ENCODE measurements around the gene BLM. TPM values are rescaled to one million over a fixed set of nuclear protein-coding genes. Genes with fewer than 3 reads are reported as not detected.

BLM gene
- total RNA-seq, 2 donors from 2014 or later = 49.6 to 58.7 TPM

DNA sequence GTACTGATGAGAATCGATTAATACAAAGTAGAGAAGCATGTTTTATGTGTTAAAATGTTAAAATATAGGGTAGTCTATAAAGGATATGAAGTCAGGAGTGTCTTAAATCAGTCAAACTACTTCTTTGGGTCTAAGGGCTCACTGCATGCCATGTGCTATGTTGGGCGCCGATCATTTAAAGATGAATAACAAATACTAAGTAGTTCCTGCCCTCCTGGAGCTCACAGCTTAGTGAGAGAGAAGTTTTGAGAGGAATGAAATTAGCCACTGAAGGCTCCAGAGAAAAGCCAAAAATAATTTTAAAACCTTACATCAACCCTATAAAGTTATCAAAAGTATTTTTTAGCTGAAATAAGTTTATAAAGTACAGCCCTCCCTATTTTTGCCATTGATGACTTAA lies 44.5 kb downstream of the BLM start:
- Mint-ChIP-seq H3K36me3 (peaks cover 36% of the 10 kb centered on the region), H3K9me3 (no peaks in the 10 kb centered on the region), H3K4me3 (no peak overlapping the region), H3K27me3 (no peaks in the 10 kb centered on the region), H3K27ac (peak overlapping the region; percentile 5 to 61), H3K4me1 (ENCODE audit: low read depth in 2 of 2) (peaks cover 8 to 19% of the 10 kb centered on the region in 2 donors)
- no peak for ATAC-seq
- no peak for DNase-seq (ENCODE audit: low spot score)

DNA sequence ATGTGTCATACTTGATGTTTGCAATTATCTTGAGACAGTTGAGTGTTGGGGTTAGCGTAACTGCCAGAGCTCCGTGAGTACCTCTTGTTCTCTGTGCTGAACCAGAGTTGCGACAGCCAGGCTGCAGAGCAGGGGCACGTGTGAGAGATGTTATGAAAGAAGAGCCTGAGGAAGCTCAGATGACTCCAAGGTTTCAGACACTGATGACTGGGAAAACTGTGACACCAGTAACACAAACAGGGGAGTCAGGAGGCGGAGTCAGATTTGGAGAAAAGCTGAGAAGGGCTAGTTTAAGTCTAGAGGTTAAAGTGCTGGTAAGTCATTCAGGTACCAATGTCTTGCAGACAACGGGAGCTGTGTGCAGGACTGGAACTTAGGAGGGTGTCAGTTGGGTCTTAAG lies 45.0 kb downstream of the BLM start:
- H3K27me3 Mint-ChIP-seq = no peaks in the 10 kb centered on the region
- no peak for ATAC-seq
- H3K4me1 Mint-ChIP-seq (ENCODE audit: low read depth in 2 of 2) = peaks cover 8 to 17% of the 10 kb centered on the region in 2 donors
- H3K27ac Mint-ChIP-seq = peak overlapping the region; percentile 5 to 61
- peaks cover 33% of the 10 kb centered on the region for H3K36me3 Mint-ChIP-seq
- no peaks in the 10 kb centered on the region for H3K9me3 Mint-ChIP-seq
- DNase-seq (ENCODE audit: low spot score) = no peak
- no peak overlapping the region for H3K4me3 Mint-ChIP-seq

DNA sequence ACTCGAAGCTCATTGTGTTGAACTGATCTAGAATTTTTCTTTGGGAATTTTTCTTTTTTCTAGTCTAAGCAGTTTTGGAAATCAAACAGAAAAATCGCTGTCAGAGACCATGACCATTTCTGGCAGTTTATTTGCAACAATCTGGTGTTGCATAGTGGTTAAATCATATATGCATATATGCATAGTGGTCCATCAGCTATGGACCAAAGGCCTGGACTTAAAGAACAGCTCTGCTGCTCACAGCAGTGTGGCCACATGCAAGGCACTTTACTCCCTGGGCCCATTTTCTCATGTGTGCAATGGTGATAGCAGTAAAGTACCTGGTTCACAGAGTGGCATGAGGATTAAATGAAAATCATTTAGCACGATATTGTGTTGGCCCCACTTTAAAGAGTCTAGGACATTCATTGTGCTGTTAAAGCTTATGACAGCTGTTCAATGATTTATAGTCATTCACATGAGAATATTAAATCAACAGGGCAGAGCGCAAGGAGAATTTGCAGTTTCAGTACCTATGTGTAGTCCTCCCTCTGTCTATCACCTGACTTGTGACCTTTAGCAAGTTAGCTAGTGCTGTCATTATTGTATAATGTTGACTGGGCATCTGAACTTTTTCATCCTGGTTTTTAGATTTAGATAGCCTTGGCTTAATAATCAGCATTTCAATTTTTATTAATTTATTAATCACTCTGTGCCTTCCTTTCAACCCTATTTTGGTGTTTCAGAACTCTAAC lies 46.4 kb downstream of the BLM start:
- H3K9me3 Mint-ChIP-seq = no peaks in the 10 kb centered on the region
- no peak overlapping the region for H3K27ac Mint-ChIP-seq
- H3K36me3 Mint-ChIP-seq = peaks cover 28% of the 10 kb centered on the region
- H3K4me1 Mint-ChIP-seq (ENCODE audit: low read depth in 2 of 2) = peaks cover 8 to 12% of the 10 kb centered on the region in 2 donors
- ATAC-seq (no peak), DNase-seq (ENCODE audit: low spot score) (no peak)
- no peak overlapping the region for H3K4me3 Mint-ChIP-seq
- H3K27me3 Mint-ChIP-seq = no peaks in the 10 kb centered on the region

DNA sequence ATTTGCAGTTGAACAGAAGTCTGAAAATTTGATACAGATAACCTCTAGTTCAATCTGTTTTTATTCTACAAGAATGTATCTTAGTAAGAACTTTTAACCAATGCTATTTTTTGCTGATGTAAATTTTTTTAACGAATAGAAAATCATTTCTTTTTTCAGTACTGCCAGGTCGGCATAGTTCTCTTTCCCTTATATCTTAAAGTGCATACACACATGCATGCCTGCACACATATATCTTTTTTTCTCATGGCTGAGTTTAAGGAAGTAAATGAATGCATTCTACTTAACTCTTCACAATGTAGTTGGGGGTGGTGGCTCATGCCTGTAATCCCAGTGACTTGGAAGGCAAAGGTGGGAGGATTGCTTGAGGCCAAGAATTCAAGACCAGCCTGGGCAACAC lies 48.4 kb downstream of the BLM start:
- DNase-seq (ENCODE audit: low spot score) (no peak), ATAC-seq (no peak)
- no peaks in the 10 kb centered on the region for H3K27me3 Mint-ChIP-seq
- peaks cover 25% of the 10 kb centered on the region for H3K36me3 Mint-ChIP-seq
- H3K4me1 Mint-ChIP-seq (ENCODE audit: low read depth in 2 of 2) = peaks cover 8 to 10% of the 10 kb centered on the region in 2 donors
- H3K27ac Mint-ChIP-seq = no peak overlapping the region
- no peaks in the 10 kb centered on the region for H3K9me3 Mint-ChIP-seq
- no peak overlapping the region for H3K4me3 Mint-ChIP-seq

DNA sequence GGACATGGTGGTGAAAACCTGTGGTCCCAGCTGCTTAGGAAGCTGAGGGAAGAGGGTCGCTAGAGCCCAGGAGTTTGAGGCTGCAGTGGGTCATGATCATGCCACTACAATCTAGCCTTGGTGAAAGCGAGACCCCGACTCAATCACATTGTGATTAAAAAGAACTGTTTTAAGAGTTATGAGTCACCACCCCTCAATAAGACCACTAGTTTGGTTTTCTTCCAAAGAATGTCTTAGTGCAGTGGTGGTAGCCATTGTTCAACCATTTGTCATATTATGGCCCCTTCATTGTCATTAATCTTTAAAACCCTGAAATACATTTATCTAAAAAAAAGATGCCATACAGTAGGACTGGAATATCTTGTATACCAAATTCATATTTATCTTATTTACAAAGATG lies 48.8 kb downstream of the BLM start:
- H3K4me1 Mint-ChIP-seq (ENCODE audit: low read depth in 2 of 2) = peaks cover 8 to 10% of the 10 kb centered on the region in 2 donors
- no peak overlapping the region for H3K4me3 Mint-ChIP-seq
- H3K27ac Mint-ChIP-seq = no peak overlapping the region
- no peaks in the 10 kb centered on the region for H3K27me3 Mint-ChIP-seq
- peaks cover 25% of the 10 kb centered on the region for H3K36me3 Mint-ChIP-seq
- DNase-seq (ENCODE audit: low spot score) = no peak
- ATAC-seq = no peak
- H3K9me3 Mint-ChIP-seq = no peaks in the 10 kb centered on the region

DNA sequence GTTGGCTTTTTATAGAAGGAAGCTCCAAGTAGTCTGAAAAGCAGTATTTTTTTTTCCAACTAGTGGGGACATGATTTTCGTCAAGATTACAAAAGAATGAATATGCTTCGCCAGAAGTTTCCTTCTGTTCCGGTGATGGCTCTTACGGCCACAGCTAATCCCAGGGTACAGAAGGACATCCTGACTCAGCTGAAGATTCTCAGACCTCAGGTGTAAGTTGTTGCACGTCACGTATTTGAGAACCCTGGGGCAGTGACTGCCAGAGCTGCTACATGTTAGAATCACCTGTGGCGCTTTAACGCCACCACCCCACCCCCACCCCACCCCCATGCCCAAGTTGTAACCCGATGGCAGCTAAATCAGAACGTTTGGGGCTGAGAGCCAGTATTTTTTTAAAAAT lies 52.2 kb downstream of the BLM start:
- peaks cover 5 to 6% of the 10 kb centered on the region in 2 donors for H3K4me1 Mint-ChIP-seq (ENCODE audit: low read depth in 2 of 2)
- H3K9me3 Mint-ChIP-seq = no peaks in the 10 kb centered on the region
- ATAC-seq (no peak), DNase-seq (ENCODE audit: low spot score) (no peak)
- H3K4me3 Mint-ChIP-seq = no peak overlapping the region
- H3K27ac Mint-ChIP-seq = no peak overlapping the region
- H3K36me3 Mint-ChIP-seq = peaks cover 20% of the 10 kb centered on the region
- no peaks in the 10 kb centered on the region for H3K27me3 Mint-ChIP-seq

DNA sequence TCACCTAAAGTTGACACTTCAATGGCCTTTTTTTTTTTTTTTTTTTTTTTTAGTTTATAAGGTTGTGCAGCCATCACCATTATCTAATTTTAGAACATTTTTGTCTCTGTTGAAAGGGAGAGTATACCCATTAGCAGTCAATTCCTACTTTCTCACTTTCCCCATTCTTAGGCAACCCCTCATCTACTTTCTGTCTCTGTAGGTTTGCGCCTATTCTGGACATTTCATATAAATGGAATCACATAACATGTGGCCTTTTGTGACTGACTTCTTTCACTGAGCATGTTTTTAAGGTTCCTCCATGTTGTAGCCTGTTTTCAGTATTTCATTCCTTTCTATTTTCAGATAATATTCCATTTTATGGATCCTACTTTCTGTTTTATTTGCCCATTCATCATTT lies 56.3 kb downstream of the BLM start:
- DNase-seq (ENCODE audit: low spot score) (no peak), ATAC-seq (no peak)
- Mint-ChIP-seq H3K27ac (no peak overlapping the region), H3K4me3 (no peak overlapping the region), H3K27me3 (no peaks in the 10 kb centered on the region), H3K36me3 (peaks cover 29% of the 10 kb centered on the region), H3K9me3 (no peaks in the 10 kb centered on the region), H3K4me1 (ENCODE audit: low read depth in 2 of 2) (peaks cover 9 to 11% of the 10 kb centered on the region in 2 donors)

DNA sequence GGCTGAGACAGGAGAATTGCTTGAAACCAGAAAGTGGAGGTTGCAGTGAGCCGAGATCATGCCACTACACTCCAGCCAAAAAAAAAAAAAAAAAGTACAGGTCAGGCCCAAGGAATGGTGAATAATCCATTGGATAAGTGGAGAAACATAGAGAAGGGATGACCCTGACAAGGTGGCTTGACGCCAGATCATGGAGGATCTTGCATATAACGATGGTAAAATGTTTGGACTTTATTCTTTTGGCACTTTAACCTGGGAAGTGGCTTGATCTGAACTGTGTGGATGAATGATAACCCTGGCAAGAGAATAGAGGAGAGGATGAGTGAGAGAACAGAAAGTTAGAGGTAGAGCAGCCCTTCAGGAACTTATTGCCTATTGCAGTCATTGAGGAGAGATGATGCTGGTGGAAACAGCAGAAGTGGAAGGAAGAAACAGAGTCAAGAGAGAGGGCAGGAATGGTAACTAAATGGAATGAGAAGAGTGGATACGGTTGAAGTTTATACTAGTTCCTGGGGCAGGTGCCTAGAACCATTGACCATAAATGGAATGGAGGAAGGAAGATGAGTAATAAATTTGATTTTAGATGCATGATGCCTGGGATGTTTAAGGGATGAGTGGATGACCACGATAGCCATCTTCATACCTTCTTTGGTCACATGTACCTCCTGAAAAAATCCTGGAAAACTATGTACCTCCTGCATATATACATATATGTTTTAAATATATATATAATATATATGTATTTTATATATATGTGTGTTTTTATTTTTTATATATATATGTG lies 57.8 kb downstream of the BLM start:
- Mint-ChIP-seq H3K4me1 (ENCODE audit: low read depth in 2 of 2) (peaks cover 12 to 15% of the 10 kb centered on the region in 2 donors), H3K4me3 (no peak overlapping the region), H3K27ac (no peak overlapping the region), H3K27me3 (no peaks in the 10 kb centered on the region), H3K9me3 (no peaks in the 10 kb centered on the region), H3K36me3 (peaks cover 36% of the 10 kb centered on the region)
- DNase-seq (ENCODE audit: low spot score) = no peak
- ATAC-seq = no peak

DNA sequence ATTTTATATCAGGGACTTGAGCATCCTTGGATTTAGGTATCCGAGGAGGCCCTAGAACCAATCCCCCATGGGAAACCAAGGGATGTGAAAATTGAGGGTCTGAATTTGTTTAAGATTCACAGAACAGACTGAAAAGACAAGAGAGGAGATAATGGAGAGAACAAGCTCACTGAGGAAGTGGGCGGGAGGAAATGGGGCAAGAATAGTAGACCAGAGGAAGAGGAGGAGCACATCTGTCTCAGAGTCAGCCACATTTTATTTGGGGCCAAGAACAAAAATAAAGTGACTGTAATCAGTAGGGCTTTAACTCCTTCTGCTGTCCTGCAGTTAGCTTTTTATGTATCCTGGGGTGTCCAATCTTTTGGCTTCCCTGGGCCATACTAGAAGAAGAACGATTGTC lies 63.8 kb downstream of the BLM start:
- peak overlapping the region; percentile 85 to 86 for H3K27ac Mint-ChIP-seq
- ATAC-seq (peak; percentile 76), DNase-seq (ENCODE audit: low spot score) (peak; percentile 63)
- H3K4me1 Mint-ChIP-seq (ENCODE audit: low read depth in 2 of 2) = peaks cover 22% of the 10 kb centered on the region in 2 donors
- no peaks in the 10 kb centered on the region for H3K27me3 Mint-ChIP-seq
- peaks cover 32% of the 10 kb centered on the region for H3K36me3 Mint-ChIP-seq
- H3K9me3 Mint-ChIP-seq = peaks cover 3% of the 10 kb centered on the region
- H3K4me3 Mint-ChIP-seq = peak overlapping the region; percentile 66

DNA sequence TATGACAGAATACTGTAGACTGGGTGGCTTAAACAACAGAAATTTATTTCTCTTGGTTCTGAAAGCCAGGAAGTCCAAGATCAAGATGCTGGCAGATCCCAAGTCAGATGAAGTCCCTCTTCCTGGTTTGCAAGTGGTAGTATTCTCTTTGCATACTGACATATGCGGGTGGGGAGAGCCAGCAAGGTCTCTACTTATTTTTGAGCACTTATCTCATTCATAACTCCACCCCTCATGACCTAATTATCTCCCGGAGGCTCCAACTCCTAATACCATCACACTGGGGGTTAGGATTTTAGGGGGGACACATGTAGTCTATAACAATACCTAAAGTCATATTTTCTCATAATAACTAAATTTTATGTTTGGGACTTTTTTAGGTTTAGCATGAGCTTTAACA lies 65.3 kb downstream of the BLM start:
- H3K4me1 Mint-ChIP-seq (ENCODE audit: low read depth in 2 of 2) = peaks cover 22% of the 10 kb centered on the region in 2 donors
- H3K36me3 Mint-ChIP-seq = peaks cover 36% of the 10 kb centered on the region
- H3K27ac Mint-ChIP-seq = peak overlapping the region; percentile 85 to 86
- no peak for ATAC-seq
- H3K27me3 Mint-ChIP-seq = no peaks in the 10 kb centered on the region
- H3K4me3 Mint-ChIP-seq = no peak overlapping the region
- no peak for DNase-seq (ENCODE audit: low spot score)
- H3K9me3 Mint-ChIP-seq = peaks cover 3% of the 10 kb centered on the region

DNA sequence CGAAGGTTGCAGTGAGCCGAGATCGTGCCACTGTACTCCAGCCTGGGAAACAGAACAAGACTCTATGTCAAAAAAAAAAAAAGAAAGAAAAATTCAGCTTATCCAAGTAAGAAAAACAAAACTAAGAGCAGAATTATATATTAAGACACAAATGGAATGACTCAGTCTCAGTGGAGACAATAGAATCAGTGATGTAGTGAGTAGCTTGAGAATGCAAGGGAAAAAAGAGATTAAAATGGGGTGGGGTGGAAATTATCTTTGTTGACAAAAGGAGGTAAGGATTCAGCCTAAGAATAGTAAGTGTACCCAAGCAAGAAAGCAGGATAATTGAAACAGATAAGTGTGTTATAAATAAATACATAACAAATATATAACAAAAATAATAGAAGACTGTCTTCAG lies 70.7 kb downstream of the BLM start:
- Mint-ChIP-seq H3K27ac (peak overlapping the region in 1 of 2 donors; percentile 50), H3K9me3 (no peaks in the 10 kb centered on the region), H3K4me3 (no peak overlapping the region), H3K4me1 (ENCODE audit: low read depth in 2 of 2) (peaks cover 0 to 6% of the 10 kb centered on the region in 2 donors), H3K27me3 (no peaks in the 10 kb centered on the region), H3K36me3 (peaks cover 16% of the 10 kb centered on the region)
- DNase-seq (ENCODE audit: low spot score) (no peak), ATAC-seq (no peak)

DNA sequence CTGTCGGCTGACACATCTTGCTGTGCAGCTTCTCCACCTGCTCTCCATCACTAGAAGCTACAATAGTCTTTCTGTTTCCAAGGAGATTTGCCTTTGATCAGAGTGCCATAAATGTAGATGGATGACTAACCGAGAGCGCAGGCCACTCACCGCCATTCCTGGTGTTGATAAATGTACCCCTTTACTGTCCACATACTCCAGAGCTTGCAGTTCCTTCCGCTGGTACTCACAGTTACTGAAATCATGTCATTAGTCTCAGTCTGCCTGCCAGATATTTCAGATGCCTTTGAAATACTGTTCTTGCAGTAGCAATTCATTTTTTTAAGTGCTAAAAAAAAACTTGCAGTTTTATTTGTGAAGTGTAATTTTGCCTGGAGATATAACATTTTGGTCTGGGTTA lies 72.3 kb downstream of the BLM start:
- DNase-seq (ENCODE audit: low spot score) = no peak
- ATAC-seq = no peak
- Mint-ChIP-seq H3K4me1 (ENCODE audit: low read depth in 2 of 2) (peaks cover 8 to 10% of the 10 kb centered on the region in 2 donors), H3K27me3 (no peaks in the 10 kb centered on the region), H3K27ac (no peak overlapping the region), H3K4me3 (no peak overlapping the region), H3K9me3 (no peaks in the 10 kb centered on the region), H3K36me3 (peaks cover 20% of the 10 kb centered on the region)

DNA sequence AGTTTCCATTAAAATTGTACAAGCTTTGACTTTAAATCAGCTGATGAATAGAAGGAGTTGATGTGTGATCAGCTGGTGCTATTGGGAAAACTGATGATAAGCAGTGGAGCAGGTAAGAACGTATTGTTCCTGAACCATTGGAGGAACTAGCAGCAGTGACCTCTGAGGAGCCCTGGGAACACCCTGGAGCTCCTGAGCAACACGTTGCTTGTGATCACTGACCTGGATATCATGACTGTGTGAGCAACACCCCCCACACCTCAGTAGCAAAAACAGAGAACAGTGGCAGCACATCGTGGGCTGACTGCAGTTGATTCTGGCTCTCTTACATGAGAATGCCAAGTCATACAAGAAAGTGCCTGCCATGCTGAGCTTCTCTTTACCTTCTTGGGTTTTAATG lies 72.9 kb downstream of the BLM start:
- Mint-ChIP-seq H3K4me1 (ENCODE audit: low read depth in 2 of 2) (peaks cover 8 to 10% of the 10 kb centered on the region in 2 donors), H3K9me3 (no peaks in the 10 kb centered on the region), H3K4me3 (no peak overlapping the region), H3K27me3 (no peaks in the 10 kb centered on the region), H3K27ac (no peak overlapping the region), H3K36me3 (peaks cover 19% of the 10 kb centered on the region)
- ATAC-seq (no peak), DNase-seq (ENCODE audit: low spot score) (no peak)

DNA sequence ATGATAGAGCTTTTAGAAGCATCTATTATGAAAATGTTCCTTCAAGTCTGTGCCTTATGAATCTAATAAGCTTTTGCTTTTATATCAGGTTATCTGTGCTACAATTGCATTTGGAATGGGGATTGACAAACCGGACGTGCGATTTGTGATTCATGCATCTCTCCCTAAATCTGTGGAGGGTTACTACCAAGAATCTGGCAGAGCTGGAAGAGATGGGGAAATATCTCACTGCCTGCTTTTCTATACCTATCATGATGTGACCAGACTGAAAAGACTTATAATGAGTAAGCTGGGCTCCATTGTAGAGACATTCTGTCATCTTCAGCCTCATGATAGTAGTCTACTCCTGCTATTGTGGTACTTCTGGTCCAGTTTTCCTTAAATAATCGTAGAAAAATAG lies 73.4 kb downstream of the BLM start:
- peaks cover 8 to 9% of the 10 kb centered on the region in 2 donors for H3K4me1 Mint-ChIP-seq (ENCODE audit: low read depth in 2 of 2)
- H3K36me3 Mint-ChIP-seq = peaks cover 17% of the 10 kb centered on the region
- H3K9me3 Mint-ChIP-seq = no peaks in the 10 kb centered on the region
- H3K4me3 Mint-ChIP-seq = no peak overlapping the region
- no peak for DNase-seq (ENCODE audit: low spot score)
- ATAC-seq = no peak
- no peak overlapping the region for H3K27ac Mint-ChIP-seq
- H3K27me3 Mint-ChIP-seq = no peaks in the 10 kb centered on the region

All from natural killer cell treated with Interleukin-12 subunit alpha and Interleukin-12 subunit beta and Interleukin-15 and Interleukin-18, amount 100 ng/mL, for 72 hours (primary cell).